ENCODE data around the gene SP140L.
"Not testable (repeated sequence)": the region's sequence is repeated elsewhere in the genome, so short reads cannot be mapped to it uniquely, and the experiment has no call there.

SP140L gene

DNA sequence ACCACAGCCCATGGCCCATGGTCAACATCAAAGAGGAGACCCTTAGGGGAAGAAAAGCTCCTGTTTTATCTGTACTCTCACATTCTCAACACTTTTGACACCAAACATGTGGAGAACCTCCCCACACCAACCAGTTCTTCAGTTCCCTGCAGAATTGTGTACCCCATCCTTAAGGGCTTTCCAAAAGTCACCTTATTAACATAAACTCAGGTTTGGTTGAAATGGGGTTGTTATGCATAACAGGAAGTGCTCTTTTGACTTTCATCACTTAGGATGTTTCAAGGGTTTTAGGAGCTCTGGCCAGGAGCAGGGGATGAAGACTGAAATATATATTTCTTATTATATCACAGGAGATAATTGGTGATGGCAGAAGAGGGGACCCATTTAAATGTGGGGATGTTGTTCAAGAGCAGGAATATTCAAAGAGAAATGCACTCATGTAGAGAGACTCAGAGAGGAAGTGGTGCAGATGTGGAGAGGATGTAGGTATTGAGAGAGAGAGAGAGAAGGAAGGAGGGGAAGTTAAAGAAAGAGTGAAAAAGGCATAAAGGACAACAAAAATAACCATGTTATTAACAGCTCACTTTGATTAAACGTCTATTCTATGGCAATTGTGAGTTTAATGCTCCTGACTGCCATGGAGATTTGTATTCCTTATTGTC, 35.2 kb downstream of the SP140L start:
- no peak for DNase-seq (ENCODE audit: low read depth in 2 of 2)

DNA sequence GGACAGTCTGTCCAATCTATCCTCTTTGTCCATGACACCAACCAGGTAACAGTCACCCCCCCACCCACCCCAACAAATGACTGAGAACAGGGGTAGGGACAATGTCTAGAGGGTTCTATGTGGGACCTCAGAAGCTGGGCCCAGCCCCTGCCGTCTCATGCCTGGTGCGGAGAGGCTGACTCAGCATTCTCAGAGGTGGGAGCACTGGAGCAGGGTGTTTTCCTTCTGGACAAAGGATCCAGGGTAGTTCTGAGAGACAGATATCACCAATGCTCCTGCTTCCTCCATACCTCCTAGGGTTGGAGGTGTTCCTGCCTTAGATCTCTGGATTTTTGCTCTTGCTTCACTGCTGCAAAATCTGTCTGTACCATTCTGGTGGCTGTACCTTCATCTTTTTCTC, 55.1 kb downstream of the SP140L start:
- DNase-seq (ENCODE audit: low read depth in 2 of 2) = no peak

DNA sequence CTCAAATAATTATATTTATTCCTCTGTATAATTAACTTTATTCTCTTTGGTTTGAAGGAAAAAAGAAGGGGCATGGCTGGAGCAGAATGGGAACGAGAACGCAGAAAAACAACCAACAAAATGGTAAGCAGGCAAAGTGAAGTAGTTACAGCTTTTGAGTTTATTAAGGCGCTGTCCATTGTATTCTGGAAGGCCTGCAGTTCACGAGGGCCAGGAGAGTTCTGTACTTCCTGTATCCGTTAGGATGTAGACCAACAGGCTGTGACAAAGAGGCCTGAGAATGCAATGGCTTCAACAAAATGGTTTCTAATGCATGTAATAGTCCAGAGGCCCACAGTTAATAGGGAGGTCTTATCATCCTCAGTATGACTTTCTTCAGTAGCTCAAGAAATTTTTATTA, 56.5 kb downstream of the SP140L start:
- DNase-seq (ENCODE audit: low read depth in 2 of 2) = no peak

DNA sequence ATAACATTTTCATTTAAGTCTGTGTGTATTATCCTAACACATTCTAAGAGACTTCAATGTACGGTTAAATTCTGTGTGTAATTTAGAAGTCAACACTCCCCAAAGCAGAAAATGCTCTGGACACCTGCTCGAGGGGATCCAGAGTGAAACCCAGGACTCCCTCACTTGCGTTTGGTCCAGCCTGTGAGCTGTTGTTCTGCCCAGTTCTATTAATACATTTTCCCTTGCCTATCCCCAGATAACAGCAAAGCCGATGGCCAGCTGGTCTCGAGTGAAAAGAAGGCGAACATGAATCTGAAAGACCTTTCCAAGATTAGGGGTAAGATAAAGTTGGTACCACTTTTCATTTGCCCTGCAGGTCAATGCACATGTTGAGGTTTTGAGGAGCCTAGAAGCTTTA, 58.0 kb downstream of the SP140L start:
- DNase-seq (ENCODE audit: low read depth in 2 of 2) = no peak

GRCh38 chr2:230394301-230394700, 67.3 kb downstream of the SP140L start:
- no peak for DNase-seq (ENCODE audit: low read depth in 2 of 2)

- DNase-seq (ENCODE audit: low read depth in 2 of 2) = not testable (repeated sequence)
These were observed 71.7 kb downstream of the SP140L start for GRCh38 chr2:230398698-230399097.

GRCh38 chr2:230400041-230400440, 73.0 kb downstream of the SP140L start:
- DNase-seq (ENCODE audit: low read depth in 2 of 2) = no peak

- DNase-seq (ENCODE audit: low read depth in 2 of 2) = no peak
These were observed 73.5 kb downstream of the SP140L start for GRCh38 chr2:230400454-230400853.

DNA sequence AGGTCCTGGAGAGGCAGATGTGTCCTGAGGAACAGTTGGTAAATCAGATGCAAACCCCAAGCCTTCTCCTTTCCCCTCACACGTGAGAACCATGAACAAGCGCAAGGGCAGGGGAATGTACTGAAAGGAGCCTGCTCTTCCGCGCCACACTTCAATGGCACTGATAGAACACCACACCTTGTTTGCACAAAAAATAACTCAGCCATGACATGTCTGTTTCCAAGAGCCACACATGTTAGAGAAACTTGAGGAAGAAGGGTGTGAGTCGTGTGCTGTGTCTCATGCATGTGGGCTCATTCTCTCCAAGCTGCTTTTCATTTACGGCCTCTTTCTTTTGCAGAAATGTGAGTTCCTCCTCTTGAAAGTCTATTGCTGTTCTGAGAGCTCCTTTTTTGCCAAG, 74.0 kb downstream of the SP140L start:
- not testable (repeated sequence) for DNase-seq (ENCODE audit: low read depth in 2 of 2)

DNA sequence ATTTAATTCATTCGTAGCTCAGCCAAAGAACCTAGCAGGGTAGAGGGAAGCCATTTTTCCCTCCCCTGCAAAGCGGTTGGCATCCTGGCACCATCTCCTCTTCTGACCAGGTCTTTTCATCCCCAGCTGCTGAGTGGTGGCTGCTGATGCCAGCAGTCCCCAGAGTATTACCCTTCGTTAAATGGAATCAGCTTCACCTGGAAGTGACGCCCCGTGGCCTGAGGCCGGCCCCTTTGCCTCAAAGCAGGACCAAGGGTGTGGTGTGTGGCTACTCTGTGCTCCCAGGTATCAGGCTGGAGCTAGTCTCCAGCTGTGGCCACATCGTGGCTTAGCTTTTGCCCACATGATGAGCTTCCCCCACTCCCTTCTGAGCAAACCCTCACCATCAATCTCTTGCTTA, 76.8 kb downstream of the SP140L start:
- DNase-seq (ENCODE audit: low read depth in 2 of 2) = no peak

- no peak for DNase-seq (ENCODE audit: low read depth in 2 of 2)
These were observed 78.8 kb downstream of the SP140L start for GRCh38 chr2:230405824-230406223.

GRCh38 chr2:230408244-230408842, 81.3 kb downstream of the SP140L start:
- no peak for DNase-seq (ENCODE audit: low read depth in 2 of 2)

DNA sequence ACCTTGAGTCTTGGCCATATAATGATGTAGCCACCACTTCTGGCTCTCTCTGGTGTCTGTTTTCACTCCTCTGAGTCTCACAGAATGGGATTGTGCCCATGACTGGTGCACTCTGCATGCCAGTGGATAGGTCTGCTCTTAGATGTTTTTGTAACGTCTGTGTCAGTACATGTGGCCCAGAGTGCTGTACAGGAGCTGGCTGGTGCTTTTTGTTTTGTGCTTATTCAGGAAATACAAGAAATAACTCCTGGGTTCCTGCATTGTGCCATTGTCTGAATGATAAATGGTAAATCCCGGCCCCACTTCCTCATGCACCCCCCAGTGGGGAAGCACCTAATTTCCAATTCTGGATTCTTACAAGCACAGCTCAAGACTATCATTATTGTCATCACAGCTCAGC, 82.3 kb downstream of the SP140L start:
- DNase-seq (ENCODE audit: low read depth in 2 of 2) = not testable (repeated sequence)

- DNase-seq (ENCODE audit: low read depth in 2 of 2) = no peak
These were observed 83.3 kb downstream of the SP140L start for GRCh38 chr2:230410263-230410662.

- no peak for DNase-seq (ENCODE audit: low read depth in 2 of 2)
These were observed 84.0 kb downstream of the SP140L start for GRCh38 chr2:230410861-230411569.

- DNase-seq (ENCODE audit: low read depth in 2 of 2) = peak in 1 of 2 donors; percentile 23
These were observed 84.8 kb downstream of the SP140L start for GRCh38 chr2:230411570-230412370.

GRCh38 chr2:230412371-230412711, 85.3 kb downstream of the SP140L start:
- no peak for DNase-seq (ENCODE audit: low read depth in 2 of 2)

DNA sequence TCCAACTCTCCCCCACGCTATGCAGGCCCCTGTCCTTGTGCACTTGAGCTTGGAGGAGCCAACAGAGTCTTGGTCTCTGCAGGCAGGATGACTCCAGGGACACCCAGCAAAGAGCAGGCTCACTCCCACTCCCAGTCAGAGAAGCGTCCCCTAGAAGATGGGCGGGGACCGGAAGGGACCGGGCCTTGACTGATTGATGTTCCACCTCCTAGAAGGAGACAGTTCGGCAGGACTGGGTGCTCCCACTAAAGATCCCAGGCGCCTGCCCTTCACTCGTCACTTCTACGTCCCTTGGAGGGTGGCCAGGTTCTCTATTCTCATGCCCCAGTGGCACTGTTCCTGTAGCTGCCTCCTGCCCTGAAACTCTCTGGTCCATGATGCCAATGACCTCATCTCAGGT, 85.9 kb downstream of the SP140L start:
- no peak for DNase-seq (ENCODE audit: low read depth in 2 of 2)

DNA sequence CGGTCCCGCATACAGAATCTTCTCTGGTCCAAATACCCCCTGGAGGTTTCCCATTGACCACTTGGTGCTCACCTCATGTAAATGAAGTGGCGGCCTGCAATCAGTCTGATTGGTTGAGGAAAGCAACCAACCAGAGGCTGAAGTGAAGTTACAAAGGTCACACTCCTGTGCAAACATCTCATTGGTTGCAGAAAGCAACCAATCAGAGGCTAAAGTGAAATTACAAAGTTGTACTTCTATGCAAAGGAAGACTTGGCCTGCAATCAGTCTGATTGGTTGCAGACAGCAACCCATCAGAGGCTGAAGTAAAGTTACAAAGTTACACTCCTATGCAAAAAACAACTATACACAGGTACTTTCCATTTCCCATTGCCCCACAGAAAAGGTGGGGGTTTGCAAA, 86.5 kb downstream of the SP140L start:
- DNase-seq (ENCODE audit: low read depth in 2 of 2) = no peak

DNA sequence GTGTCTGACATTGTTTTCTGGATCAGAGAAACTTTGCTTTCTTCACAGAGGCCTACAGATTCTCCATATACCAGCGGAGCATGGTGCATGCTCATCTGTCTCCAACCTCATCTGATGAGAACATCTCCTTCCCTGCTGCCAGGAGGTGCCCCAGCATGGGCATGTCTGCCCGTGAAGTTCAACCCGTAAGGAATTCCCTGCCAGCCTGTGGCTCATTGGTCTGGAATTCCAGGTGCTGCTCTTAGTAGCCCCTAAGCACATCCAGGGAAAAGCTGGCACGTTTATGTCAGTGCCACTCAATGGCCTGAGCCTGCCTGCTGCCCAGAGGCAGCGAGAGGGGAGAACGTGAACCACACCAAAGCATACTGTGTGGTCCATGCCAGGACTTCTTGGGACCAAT, 87.3 kb downstream of the SP140L start:
- DNase-seq (ENCODE audit: low read depth in 2 of 2) = no peak

GRCh38 chr2:230416061-230416721, 89.2 kb downstream of the SP140L start, which contains the start of gene SP100:
Gene SP100, plus strand, starts transcription at chr2:230416201. Its CDS starts 96 bp downstream, at chr2:230416297.
- peak; percentile 58 to 62 for DNase-seq (ENCODE audit: low read depth in 2 of 2)

- no peak for DNase-seq (ENCODE audit: low read depth in 2 of 2)
These were observed 90.4 kb downstream of the SP140L start for GRCh38 chr2:230417436-230417835.

Measured in stimulated activated CD8-positive, alpha-beta memory T cell treated with anti-CD3 and anti-CD28 coated beads, Interleukin-7, amount 100 ng/mL, for 1 hour (primary cell).